D721Med (cell line): ENCODE results near the gene AFF3.

Source experiments
- DNase-seq: peaks from one replicate; pipeline ENCODE4 v3.0.0; 2011; ENCODE audit warnings: low spot score; ENCODE audit not compliant: insufficient read length
- FAIRE-seq: peaks from 2 replicates; lab custom pipeline; 2011; peaks lifted over from hg19 to GRCh38; lab: Jason Lieb, UNC
- TF ChIP-seq, protein P1 (sequence below): IDR thresholded peaks from 2 replicates; pipeline ENCODE4 v1.5.1; 2012; ENCODE audit warnings: mild to moderate bottlenecking, control low read depth; ENCODE audit not compliant: insufficient read depth; ENCODE audit errors: missing control alignments

The AFF3 gene

DNA sequence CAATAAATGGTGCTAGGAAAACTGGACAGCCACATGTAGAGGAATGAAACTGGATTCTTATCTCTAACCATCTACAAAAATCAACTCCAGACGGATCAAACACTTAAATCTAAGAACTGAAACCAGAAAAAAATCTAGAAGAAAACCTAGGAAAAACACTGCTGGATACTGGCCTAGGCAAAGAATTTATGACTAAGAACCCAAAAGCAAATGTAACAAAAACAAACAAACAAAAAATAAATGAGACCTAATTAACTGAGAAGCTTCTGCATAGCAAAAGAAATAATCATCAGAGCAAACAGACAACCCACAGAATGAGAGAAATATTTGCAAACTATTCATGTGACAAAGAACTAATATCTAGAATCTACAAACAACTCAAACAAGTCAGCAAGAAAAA, 338.5 kb downstream of the AFF3 start:
- FAIRE-seq = no peak
- DNase-seq = no peak
- TF ChIP-seq, protein P1, sequence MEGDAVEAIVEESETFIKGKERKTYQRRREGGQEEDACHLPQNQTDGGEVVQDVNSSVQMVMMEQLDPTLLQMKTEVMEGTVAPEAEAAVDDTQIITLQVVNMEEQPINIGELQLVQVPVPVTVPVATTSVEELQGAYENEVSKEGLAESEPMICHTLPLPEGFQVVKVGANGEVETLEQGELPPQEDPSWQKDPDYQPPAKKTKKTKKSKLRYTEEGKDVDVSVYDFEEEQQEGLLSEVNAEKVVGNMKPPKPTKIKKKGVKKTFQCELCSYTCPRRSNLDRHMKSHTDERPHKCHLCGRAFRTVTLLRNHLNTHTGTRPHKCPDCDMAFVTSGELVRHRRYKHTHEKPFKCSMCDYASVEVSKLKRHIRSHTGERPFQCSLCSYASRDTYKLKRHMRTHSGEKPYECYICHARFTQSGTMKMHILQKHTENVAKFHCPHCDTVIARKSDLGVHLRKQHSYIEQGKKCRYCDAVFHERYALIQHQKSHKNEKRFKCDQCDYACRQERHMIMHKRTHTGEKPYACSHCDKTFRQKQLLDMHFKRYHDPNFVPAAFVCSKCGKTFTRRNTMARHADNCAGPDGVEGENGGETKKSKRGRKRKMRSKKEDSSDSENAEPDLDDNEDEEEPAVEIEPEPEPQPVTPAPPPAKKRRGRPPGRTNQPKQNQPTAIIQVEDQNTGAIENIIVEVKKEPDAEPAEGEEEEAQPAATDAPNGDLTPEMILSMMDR = no peak

DNA sequence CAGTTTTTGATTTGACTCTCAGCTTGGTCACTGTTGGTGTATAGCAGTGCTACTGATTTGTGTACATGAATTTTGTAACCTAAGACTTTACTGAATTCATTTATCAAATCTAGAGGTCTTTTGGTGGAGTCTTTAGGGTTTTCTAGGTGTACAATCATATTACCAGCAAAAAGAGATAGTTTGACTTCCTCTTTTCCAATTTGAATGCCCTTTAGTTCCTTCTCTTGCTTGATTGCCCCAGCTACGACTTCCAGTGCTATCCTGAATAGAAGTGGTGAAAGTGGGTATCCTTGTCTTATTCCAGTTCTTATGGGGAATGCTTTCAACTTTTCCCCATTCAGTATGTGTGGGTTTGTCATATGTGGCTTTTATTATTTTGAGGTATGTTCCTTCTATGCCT, 339.7 kb downstream of the AFF3 start:
- FAIRE-seq = no peak
- no peak for DNase-seq
- TF ChIP-seq, protein P1 = no peak

DNA sequence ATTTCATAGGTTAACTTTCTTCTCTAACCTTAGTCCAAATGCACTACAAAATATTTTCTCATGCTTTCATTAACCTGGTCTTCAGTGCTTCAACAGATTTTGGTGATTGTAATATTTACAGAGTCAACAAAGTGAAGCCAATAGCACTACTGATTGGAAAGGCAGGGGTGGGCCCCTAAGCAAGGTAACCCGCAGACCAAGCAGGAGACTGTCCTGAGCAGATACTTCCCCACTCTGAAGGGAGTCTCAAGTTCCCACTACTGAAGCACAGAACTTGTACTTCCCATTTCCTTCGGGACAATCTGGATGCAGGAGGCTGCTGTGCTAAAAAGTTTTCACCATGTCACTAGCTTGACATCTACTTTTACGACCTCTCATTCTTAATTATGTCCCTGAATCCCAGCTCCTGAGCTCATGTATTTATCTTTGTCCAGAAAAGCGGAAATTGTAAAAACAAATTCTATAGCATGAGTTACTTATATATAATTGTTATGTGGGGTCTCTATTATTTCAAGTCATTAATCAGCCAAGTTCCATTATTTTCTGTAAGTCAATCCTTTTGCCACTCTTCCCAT, 341.0 kb downstream of the AFF3 start:
- TF ChIP-seq, protein P1 = no peak
- DNase-seq = no peak
- no peak for FAIRE-seq

DNA sequence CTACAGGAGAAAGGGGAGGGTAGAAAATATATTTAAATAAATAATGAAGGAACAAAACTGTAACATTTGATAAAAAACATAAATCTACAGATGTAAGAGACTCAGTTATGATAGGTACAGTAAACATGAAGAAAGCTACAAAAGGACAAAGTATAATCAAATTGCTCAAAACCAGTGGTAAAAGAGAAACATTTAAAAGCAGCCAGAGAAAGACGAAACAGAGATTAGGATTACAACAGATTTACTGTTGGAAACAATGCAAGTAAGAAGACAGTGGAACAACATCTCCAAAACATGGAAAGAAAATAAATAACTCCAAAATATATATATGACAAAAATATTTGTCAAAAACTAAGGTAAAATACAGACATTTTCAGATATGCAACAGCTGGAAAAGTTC, 344.9 kb downstream of the AFF3 start:
- FAIRE-seq = no peak
- TF ChIP-seq, protein P1 = no peak
- no peak for DNase-seq

DNA sequence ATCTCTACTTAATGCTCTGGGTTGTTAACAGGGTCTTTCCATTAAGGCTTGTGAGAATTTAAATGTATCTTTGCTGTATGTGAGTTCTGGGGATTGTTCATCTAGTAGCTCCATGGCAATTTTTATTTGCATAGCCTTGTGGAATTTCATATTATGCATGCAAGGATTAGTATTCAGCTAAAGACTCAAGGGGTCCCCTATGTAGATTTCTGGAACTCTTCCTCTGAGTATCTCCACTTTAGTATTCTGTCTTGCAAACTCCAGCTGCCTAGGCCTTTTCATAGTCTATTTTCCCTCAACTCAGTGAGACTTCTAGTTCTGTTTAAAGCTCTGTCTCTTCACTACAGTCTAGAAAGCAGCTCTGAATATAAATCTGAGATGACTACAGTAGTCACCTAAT, 348.0 kb downstream of the AFF3 start:
- FAIRE-seq (no peak), DNase-seq (no peak)
- TF ChIP-seq, protein P1 = no peak

DNA sequence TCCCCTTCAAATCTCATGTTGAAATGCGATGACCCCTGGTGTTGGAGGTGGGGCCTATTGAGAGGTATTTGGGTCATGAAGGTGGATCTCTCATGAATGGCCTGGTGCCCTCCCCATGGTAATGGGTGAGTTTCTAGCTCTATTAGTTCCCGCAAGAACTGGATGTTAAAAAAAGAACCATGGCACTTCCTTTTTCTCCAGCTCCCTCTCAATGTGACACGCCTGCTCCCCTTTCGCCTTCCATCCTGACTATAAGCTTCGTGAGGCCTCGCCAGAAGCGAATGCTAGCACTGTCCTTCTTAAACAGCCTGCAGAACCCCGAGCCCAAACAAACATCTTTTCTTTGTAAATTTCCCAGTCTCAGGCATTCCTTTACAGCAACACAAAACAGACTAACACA, 349.4 kb downstream of the AFF3 start:
- TF ChIP-seq, protein P1 = no peak
- DNase-seq (no peak), FAIRE-seq (no peak)

DNA sequence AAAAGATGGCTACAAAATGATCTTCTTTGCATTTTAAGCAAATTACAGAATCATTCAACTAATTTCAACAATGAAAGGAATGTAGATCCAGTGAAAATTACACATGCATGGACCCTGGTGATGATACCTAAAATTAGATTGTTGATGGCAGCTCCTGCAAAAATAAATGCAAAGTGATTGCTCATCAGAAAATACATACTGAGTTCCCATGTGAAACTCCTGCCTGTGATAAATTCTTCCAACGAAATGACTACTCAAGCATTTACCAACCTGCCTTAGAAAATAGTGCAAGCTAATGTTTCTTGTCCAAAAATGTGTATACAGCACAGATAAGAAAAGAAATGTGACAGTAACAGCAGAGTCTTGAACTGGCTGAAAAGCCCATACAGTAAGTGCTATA, 352.5 kb downstream of the AFF3 start:
- TF ChIP-seq, protein P1 = no peak
- FAIRE-seq (no peak), DNase-seq (no peak)
